K562 (cell line): Measurements from ENCODE around the gene DPM2. TPM values are rescaled to one million over a fixed set of nuclear protein-coding genes. Genes with fewer than 3 reads are reported as not detected.
A peak's percentile ranks its signal among the peaks of the same experiment; 100 is the strongest.

ENCODE experiments used
- ATAC-seq: fragments of 200-7000 bp; cut with Tn5 transposase; 3 replicates; pipeline ENCODE4 v1.9.1; 2020; ENCODE audit warnings: moderate library complexity
- BruUV-seq: library from RNA; stranded (reverse); fragments of 400-500 nt; replicated peaks from 2 replicates; lab custom pipeline; 2021; lab: Mats Ljungman, UMichigan
- CTCF ChIA-PET: fragments of 300-600 bp; formaldehyde crosslinking; extraction: SDS; loops from one replicate; lab custom pipeline; 2021; ENCODE audit warnings: low intra/inter-chr PET ratio; lab: Yijun Ruan, JAX
- POLR2A ChIA-PET: fragments of 300-600, 350-650 bp; sonication (Branson Sonifier 250); formaldehyde crosslinking; extraction: SDS; loops from one replicate; lab custom pipeline; 2021; ENCODE audit warnings: antibody characterized with exemption, inconsistent platforms; lab: Yijun Ruan, JAX
- DNase-seq, 4 experiments: peaks; one replicate each; pipeline versions ENCODE4 v3.0.0 to v3.0.0-alpha.2; 2011 to 2018; ENCODE audit warnings: low spot score in 3 of 4, mixed read lengths in 3 of 4; ENCODE audit errors: extremely low read depth in 1 of 4
- FAIRE-seq: peaks from 2 replicates; lab custom pipeline; 2011; peaks lifted over from hg19 to GRCh38; lab: Jason Lieb, UNC
- H2AFZ ChIP-seq: 2 replicates; pipeline ENCODE4 v1.6.0; 2011; ENCODE audit warnings: low read depth, low read length, control low read depth, inconsistent platforms
- H3K27ac ChIP-seq: fragments of 200-600 bp; 3 replicates; pipeline ENCODE4 v1.8.0; 2011; ENCODE audit warnings: low read depth, mild to moderate bottlenecking, control low read depth, inconsistent platforms, low read length, moderate library complexity, mixed read lengths; ENCODE audit errors: extremely low read depth
- H3K27me3 ChIP-seq, 2 experiments: fragments of 300-600 bp in 1 of 2; 2 replicates in 1 of 2; 3 replicates in 1 of 2; pipeline versions ENCODE4 v1.6.0 to v1.8.0; 2011; ENCODE audit warnings: inconsistent platforms in 2 of 2, low read length in 2 of 2, mild to moderate bottlenecking in 1 of 2, mixed read lengths in 1 of 2, moderate library complexity in 1 of 2; ENCODE audit not compliant: control insufficient read depth in 2 of 2, insufficient read depth in 2 of 2
- H3K36me3 ChIP-seq: fragments of 300-600 bp; 3 replicates; pipeline ENCODE4 v1.8.0; 2011; ENCODE audit warnings: mild to moderate bottlenecking, low read length, inconsistent platforms; ENCODE audit not compliant: control insufficient read depth, insufficient read depth
- H3K4me1 ChIP-seq, 2 experiments: fragments of 200-600 bp in 1 of 2; replicated peaks in 1 of 2; 2 replicates in 1 of 2; 3 replicates in 1 of 2; pipeline versions ENCODE4 v1.5.1 to v1.8.0; 2011; ENCODE audit warnings: inconsistent platforms in 2 of 2, low read length in 2 of 2, mild to moderate bottlenecking in 1 of 2, mixed read lengths in 1 of 2, moderate library complexity in 1 of 2; ENCODE audit not compliant: control insufficient read depth in 2 of 2, insufficient read depth in 2 of 2
- H3K4me2 ChIP-seq: 2 replicates; pipeline ENCODE4 v1.6.1; 2011; ENCODE audit warnings: low read length, control low read depth, inconsistent platforms, mixed read lengths; ENCODE audit not compliant: insufficient read depth
- H3K4me3 ChIP-seq: fragments of 200-600 bp; sonication (generic), shearing (Covaris generic); 2 replicates; pipeline ENCODE4 v1.5.1; 2016; ENCODE audit warnings: control low read depth, inconsistent platforms
- H3K79me2 ChIP-seq: fragments of 200-600 bp; 3 replicates; pipeline ENCODE4 v1.8.0; 2011; ENCODE audit warnings: low read length, inconsistent platforms; ENCODE audit not compliant: control insufficient read depth, insufficient read depth
- H3K9ac ChIP-seq, 2 experiments: 2 replicates each; pipeline versions ENCODE4 v1.6.0 to v1.6.1; 2011; ENCODE audit warnings: low read depth in 2 of 2, low read length in 2 of 2, control low read depth in 1 of 2, inconsistent platforms in 1 of 2, mild to moderate bottlenecking in 1 of 2, mixed read lengths in 1 of 2; ENCODE audit not compliant: insufficient read depth in 1 of 2
- H3K9me1 ChIP-seq: one replicate; pipeline ENCODE4 v1.6.0; 2011; ENCODE audit warnings: inconsistent platforms, mild to moderate bottlenecking, low read length, moderate library complexity; ENCODE audit not compliant: control insufficient read depth, insufficient read depth
- H3K9me3 ChIP-seq: replicated peaks from 2 replicates; pipeline ENCODE4 v1.5.1; 2011; ENCODE audit warnings: low read depth, low read length, inconsistent platforms; ENCODE audit not compliant: control insufficient read depth, insufficient read depth
- H4K20me1 ChIP-seq: replicated peaks from 2 replicates; pipeline ENCODE4 v1.6.1; 2011; ENCODE audit warnings: low read length, inconsistent platforms, mixed read lengths; ENCODE audit not compliant: control insufficient read depth, insufficient read depth
- CCNT2 ChIP-seq: IDR thresholded peaks from 2 replicates; pipeline ENCODE4 v1.6.1; 2011; ENCODE audit warnings: borderline replicate concordance, low read depth, mild to moderate bottlenecking, moderate library complexity, mixed read lengths, low read length; ENCODE audit not compliant: insufficient read length; ENCODE audit errors: extremely low read depth
- FOXA3 ChIP-seq, 2 experiments: fragments of 450-650 bp in 1 of 2; sonication (generic) in 1 of 2; formaldehyde crosslinking; IDR thresholded peaks in 1 of 2; conservative IDR thresholded peaks in 1 of 2; 2 replicates each; pipeline versions ENCODE4 v1.4.0 to v1.8.0; 2020 to 2022; ENCODE audit warnings: mild to moderate bottlenecking in 2 of 2, missing genetic modification reagents in 1 of 2
- HMG20A ChIP-seq: fragments of 450-650 bp; formaldehyde crosslinking; conservative IDR thresholded peaks from 2 replicates; pipeline ENCODE4 v1.4.0; 2020; ENCODE audit warnings: mild to moderate bottlenecking, mixed read lengths
- IRF2 ChIP-seq: sonication (generic); formaldehyde crosslinking; IDR thresholded peaks from 2 replicates; pipeline ENCODE4 v1.8.1; 2022; ENCODE audit warnings: mild to moderate bottlenecking, missing genetic modification reagents
- NR2C2 ChIP-seq, 2 experiments: fragments of 200-800 bp in 1 of 2; sonication (Bioruptor generic) in 1 of 2; sonication (generic) in 1 of 2; formaldehyde crosslinking in 1 of 2; IDR thresholded peaks; 2 replicates each; pipeline versions ENCODE4 v1.6.1 to v1.8.0; 2016 to 2022; ENCODE audit warnings: mild to moderate bottlenecking in 1 of 2, missing compliant biosample characterization in 1 of 2, missing genetic modification characterization in 1 of 2, missing genetic modification reagents in 1 of 2
- NR3C1 ChIP-seq: sonication (generic); formaldehyde crosslinking; IDR thresholded peaks from 2 replicates; pipeline ENCODE4 v1.8.1; 2022; ENCODE audit warnings: missing genetic modification reagents
- RBFOX2 ChIP-seq: fragments of 200-400 bp; formaldehyde crosslinking; IDR thresholded peaks from 2 replicates; pipeline ENCODE4 v1.6.1; 2017; ENCODE audit warnings: low read depth, mild to moderate bottlenecking, low read length, moderate library complexity
- STAT5B ChIP-seq: fragments of 250-450 bp; sonication (Bioruptor Pico); IDR thresholded peaks from 2 replicates; pipeline ENCODE4 v1.8.0; 2021; ENCODE audit warnings: mild to moderate bottlenecking, inconsistent platforms
- ZNF175 ChIP-seq: fragments of 200-800 bp; sonication (Bioruptor generic); IDR thresholded peaks from 2 replicates; pipeline ENCODE4 v1.6.1; 2016; ENCODE audit warnings: low read depth, mild to moderate bottlenecking, missing genetic modification characterization, missing compliant biosample characterization
- WGBS: fragments of 100-300 bp; shearing (Covaris generic); methylation state at CpG from one replicate; pipeline ENCODE4 v1.1.6; 2016; ENCODE audit warnings: low coverage, mixed read lengths; ENCODE audit not compliant: insufficient coverage; ENCODE audit errors: missing lambda C conversion rate; 5-methylcytosine and 5-hydroxymethylcytosine counted together
- in situ Hi-C: fragments of 300-500 bp; cut with MboI; formaldehyde crosslinking; loops from 4 replicates; pipeline ENCODE4 v1.15.0; 2018; ENCODE audit warnings: inconsistent platforms, mixed read lengths
- intact Hi-C: fragments of 100-400 bp; cut with micrococcal nuclease; formaldehyde crosslinking; loops from 2 replicates; pipeline ENCODE4 v1.14.2; 2022
- polyA plus RNA-seq, 8 experiments: library from polyadenylated mRNA; depleted of rRNA in 4 of 8; stranded (reverse) in 5 of 8; unstranded in 3 of 8; fragments of >200 nt; fragmentation: Nextera tagmentation in 2 of 8; fragmentation: Illumina TruSeq in 1 of 8; extraction: Ambion mirVana in 2 of 8; extraction: Trizol in 1 of 8; gene quantifications; 2 replicates each; pipeline versions ENCODE4 v1.2.1 to v1.2.3, GENCODE V29; 2011 to 2014; ENCODE audit warnings: inconsistent platforms in 1 of 8, missing spikeins in 1 of 8
- total RNA-seq, 7 experiments: library from RNA; depleted of rRNA in 6 of 7; stranded (reverse); fragments of >200 nt in 6 of 7; fragmentation: Illumina TruSeq in 2 of 7; extraction: Trizol in 2 of 7; gene quantifications; 2 replicates each; pipeline versions ENCODE4 v1.2.1 to v1.2.3, GENCODE V29; 2011 to 2021; ENCODE audit warnings: low replicate concordance in 1 of 7

Gene DPM2
- total and polyA plus RNA-seq, 9 of the 15 experiments (the other 6 are each of a cell fraction or from before 2014, with no cell fraction given): 43.5 to 126 (median 71.1) TPM

GRCh38 chr9:127965953-127966352 lies 28.3 kb upstream of the DPM2 start:
- Histone ChIP-seq H3K27me3 (no peaks in the 10 kb centered on the region), H3K9me1 (no peaks in the 10 kb centered on the region), H2AFZ (no peak overlapping the region), H4K20me1 (no peaks in the 10 kb centered on the region), H3K9me3 (no peaks in the 10 kb centered on the region), H3K79me2 (peaks cover 68% of the 10 kb centered on the region), H3K4me3 (no peak overlapping the region), H3K9ac (peak overlapping the region; percentile 72 to 88; a peak in 3 of 4 replicates), H3K4me1 (peaks cover 47 to 83% of the 10 kb centered on the region in 2 experiments), H3K27ac (peak overlapping the region; percentile 69; the same call in 2 of the 3 replicates), H3K4me2 (peak overlapping the region; percentile 58; the same call in 1 of the 2 replicates)
- no TSS peak for BruUV-seq
- intact Hi-C loops: no loop called here
- POLR2A ChIA-PET: interaction anchor here (3.6 kb wide), 1 partner anchor 11 kb away, joined by 18 read pairs; no protein-coding TSS in a partner anchor
- WGBS: 68% methylated on average over 4 of the region's 6 CpGs
- CTCF ChIA-PET: no interaction called here
- FAIRE-seq (no peak), ATAC-seq (no peak)
- TF ChIP-seq IRF2 (CRISPR knock-in tag): no peak
- TF ChIP-seq ZNF175 (CRISPR knock-in tag): peak; percentile 27; the same call in 1 of the 2 replicates
- no peak for TF ChIP-seq NR2C2 (CRISPR knock-in tag; IDR thresholded peaks at IDR 0.05)
- 0 out of 2 replicates have a peak, but pooled peaks have one; percentile 5 for TF ChIP-seq NR2C2 (tag; IDR thresholded peaks at IDR 0.05)
- no peak for TF ChIP-seq CCNT2
- no peak for TF ChIP-seq FOXA3 (CRISPR knock-in tag; conservative IDR thresholded peaks at IDR 0.05 in 1 of 2, IDR thresholded peaks at IDR 0.05 in 1 of 2)
- TF ChIP-seq RBFOX2: peak; percentile 19
- TF ChIP-seq NR3C1 (CRISPR knock-in tag): no peak
- no peak for TF ChIP-seq HMG20A (CRISPR knock-in tag)
- no peak for TF ChIP-seq STAT5B (CRISPR knock-in tag)
- TF ChIP-seq, all 486 proteins: peak for 3
- H3K36me3 ChIP-seq: no peaks in the 10 kb centered on the region
- no peak for DNase-seq
- in situ Hi-C loops: loop anchor here (10.0 kb wide), 1 partner anchor 69 kb away; no protein-coding TSS in a partner anchor
